ENCODE data around the gene ALPL.

Gene ALPL

GRCh38 chr1:21510113-21510493 lies 880 bp downstream of the ALPL start:
- no peak for TF ChIP-seq CTCF (conservative IDR thresholded peaks at IDR 0.05; ENCODE audit: low read depth, low read length)
- no peaks in the 10 kb centered on the region for H4K20me1 ChIP-seq (ENCODE audit: insufficient read depth)
- no peak overlapping the region for H2AFZ ChIP-seq (ENCODE audit: low read depth)
- H3K27ac ChIP-seq = no peak overlapping the region
- no peak overlapping the region for H3K9ac ChIP-seq
- H3K27me3 ChIP-seq (ENCODE audit: insufficient read depth, low read depth) = peaks cover 26% of the 10 kb centered on the region; the same call in 1 of the 2 replicates
- peaks cover 5% of the 10 kb centered on the region for H3K4me1 ChIP-seq (ENCODE audit: low read depth, poor library complexity, severe bottlenecking)
- no peak overlapping the region for H3K4me2 ChIP-seq
- no peaks in the 10 kb centered on the region for H3K79me2 ChIP-seq (ENCODE audit: insufficient read depth, low read depth)
- H3K4me3 ChIP-seq (IDR thresholded peaks at IDR 0.05; ENCODE audit: insufficient read depth, low read depth, low read length) = no peak overlapping the region
- H3K36me3 ChIP-seq (ENCODE audit: insufficient read depth) = no peaks in the 10 kb centered on the region

GRCh38 chr1:21510885-21511578 lies 1.8 kb downstream of the ALPL start:
- Histone ChIP-seq H3K27ac (no peak overlapping the region), H3K27me3 (ENCODE audit: insufficient read depth, low read depth) (peaks cover 26% of the 10 kb centered on the region; the same call in 1 of the 2 replicates), H4K20me1 (ENCODE audit: insufficient read depth) (no peaks in the 10 kb centered on the region), H3K9ac (no peak overlapping the region), H3K79me2 (ENCODE audit: insufficient read depth, low read depth) (no peaks in the 10 kb centered on the region), H3K4me2 (no peak overlapping the region), H3K4me3 (IDR thresholded peaks at IDR 0.05; ENCODE audit: insufficient read depth, low read depth, low read length) (no peak overlapping the region), H2AFZ (ENCODE audit: low read depth) (no peak overlapping the region), H3K36me3 (ENCODE audit: insufficient read depth) (no peaks in the 10 kb centered on the region), H3K4me1 (ENCODE audit: low read depth, poor library complexity, severe bottlenecking) (peaks cover 5% of the 10 kb centered on the region)
- no peak for TF ChIP-seq CTCF (conservative IDR thresholded peaks at IDR 0.05; ENCODE audit: low read depth, low read length)

- Histone ChIP-seq H3K27me3 (ENCODE audit: insufficient read depth, low read depth) (peaks cover 26% of the 10 kb centered on the region; the same call in 1 of the 2 replicates), H3K36me3 (ENCODE audit: insufficient read depth) (no peaks in the 10 kb centered on the region), H4K20me1 (ENCODE audit: insufficient read depth) (no peaks in the 10 kb centered on the region), H2AFZ (ENCODE audit: low read depth) (no peak overlapping the region), H3K4me2 (no peak overlapping the region), H3K79me2 (ENCODE audit: insufficient read depth, low read depth) (no peaks in the 10 kb centered on the region), H3K4me3 (IDR thresholded peaks at IDR 0.05; ENCODE audit: insufficient read depth, low read depth, low read length) (no peak overlapping the region), H3K27ac (no peak overlapping the region), H3K9ac (no peak overlapping the region), H3K4me1 (ENCODE audit: low read depth, poor library complexity, severe bottlenecking) (peaks cover 5% of the 10 kb centered on the region)
- no peak for TF ChIP-seq CTCF (conservative IDR thresholded peaks at IDR 0.05; ENCODE audit: low read depth, low read length)
Observed at GRCh38 chr1:21511579-21512522, 2.6 kb downstream of the ALPL start.

- peaks cover 19% of the 10 kb centered on the region; the same call in 1 of the 2 replicates for H3K27me3 ChIP-seq (ENCODE audit: insufficient read depth, low read depth)
- H3K36me3 ChIP-seq (ENCODE audit: insufficient read depth) = no peaks in the 10 kb centered on the region
- H3K4me1 ChIP-seq (ENCODE audit: low read depth, poor library complexity, severe bottlenecking) = peaks cover 5% of the 10 kb centered on the region
- H3K9ac ChIP-seq = no peak overlapping the region
- no peak overlapping the region for H3K4me3 ChIP-seq (IDR thresholded peaks at IDR 0.05; ENCODE audit: insufficient read depth, low read depth, low read length)
- H3K4me2 ChIP-seq = no peak overlapping the region
- no peak overlapping the region for H3K27ac ChIP-seq
- no peaks in the 10 kb centered on the region for H4K20me1 ChIP-seq (ENCODE audit: insufficient read depth)
- TF ChIP-seq CTCF (conservative IDR thresholded peaks at IDR 0.05; ENCODE audit: low read depth, low read length) = no peak
- no peaks in the 10 kb centered on the region for H3K79me2 ChIP-seq (ENCODE audit: insufficient read depth, low read depth)
- H2AFZ ChIP-seq (ENCODE audit: low read depth) = no peak overlapping the region
Observed at GRCh38 chr1:21514245-21514644, 5.0 kb downstream of the ALPL start.
